ENCODE data around the gene MAPK8.

DNA sequence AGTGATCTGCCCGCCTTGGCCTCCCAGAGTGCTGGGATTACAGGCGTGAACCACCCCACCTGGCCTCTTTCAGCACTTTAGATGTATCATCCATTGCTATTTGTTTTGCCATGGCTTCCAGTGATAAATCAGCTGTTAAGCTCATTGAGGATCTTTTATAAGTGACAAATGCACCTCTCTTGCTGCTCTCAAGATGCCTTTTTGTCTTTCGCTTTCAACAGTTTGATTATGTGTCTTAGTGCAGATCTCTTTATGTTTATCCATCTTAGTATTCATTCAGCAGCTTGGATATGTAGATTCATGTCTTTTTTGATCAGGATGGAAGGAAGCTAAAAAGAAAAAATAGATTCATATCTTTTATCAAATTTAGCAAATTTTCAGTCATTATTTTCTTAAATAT lies 105.6 kb downstream of the MAPK8 start:
- TF ChIP-seq CTCF (conservative IDR thresholded peaks at IDR 0.05) (no peak), ZFX (IDR thresholded peaks at IDR 0.05) (no peak)
